CD4-positive, alpha-beta T cell treated with Interleukin-4 for 4 hours (primary cell): ENCODE data around the gene RADIL.
A peak's percentile ranks its signal among the peaks of the same experiment; 100 is the strongest.
"Not testable (repeated sequence)": the region's sequence is repeated elsewhere in the genome, so short reads cannot be mapped to it uniquely, and the experiment has no call there.

Source experiments
- DNase-seq: peaks from one replicate; pipeline ENCODE4 v3.0.0-alpha.2; 2020

Gene RADIL, protein sequence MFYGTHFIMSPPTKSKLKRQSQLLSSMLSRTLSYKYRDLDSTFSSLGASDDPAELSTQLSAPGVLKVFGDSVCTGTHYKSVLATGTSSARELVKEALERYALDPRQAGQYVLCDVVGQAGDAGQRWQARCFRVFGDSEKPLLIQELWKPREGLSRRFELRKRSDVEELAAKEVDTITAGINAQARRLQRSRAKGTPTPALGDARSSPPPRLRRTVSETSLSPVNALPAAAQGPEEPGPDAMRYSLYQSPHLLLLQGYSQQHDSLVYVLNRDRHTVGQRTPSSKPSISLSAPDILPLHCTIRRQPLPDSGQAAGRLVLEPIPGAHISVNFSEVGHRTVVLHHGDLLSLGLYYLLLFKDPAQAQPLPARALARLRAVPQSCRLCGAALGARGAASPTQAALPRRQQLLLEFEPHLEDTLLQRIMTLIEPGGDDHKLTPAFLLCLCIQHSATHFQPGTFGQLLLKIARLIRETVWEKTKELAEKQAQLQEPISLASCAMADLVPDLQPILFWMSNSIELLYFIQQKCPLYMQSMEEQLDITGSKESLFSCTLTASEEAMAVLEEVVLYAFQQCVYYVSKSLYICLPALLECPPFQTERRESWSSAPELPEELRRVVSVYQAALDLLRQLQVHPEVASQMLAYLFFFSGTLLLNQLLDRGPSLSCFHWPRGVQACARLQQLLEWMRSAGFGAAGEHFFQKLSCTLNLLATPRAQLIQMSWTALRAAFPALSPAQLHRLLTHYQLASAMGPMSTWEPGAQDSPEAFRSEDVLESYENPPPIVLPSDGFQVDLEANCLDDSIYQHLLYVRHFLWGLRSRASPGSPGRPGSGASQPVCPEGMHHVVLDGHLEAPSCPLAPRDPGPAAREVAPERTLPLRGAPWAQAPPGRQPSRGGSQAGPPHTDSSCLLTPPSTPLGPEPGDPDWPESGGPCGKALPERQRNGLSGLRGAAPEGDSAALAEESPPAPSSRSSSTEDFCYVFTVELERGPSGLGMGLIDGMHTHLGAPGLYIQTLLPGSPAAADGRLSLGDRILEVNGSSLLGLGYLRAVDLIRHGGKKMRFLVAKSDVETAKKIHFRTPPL

DNA sequence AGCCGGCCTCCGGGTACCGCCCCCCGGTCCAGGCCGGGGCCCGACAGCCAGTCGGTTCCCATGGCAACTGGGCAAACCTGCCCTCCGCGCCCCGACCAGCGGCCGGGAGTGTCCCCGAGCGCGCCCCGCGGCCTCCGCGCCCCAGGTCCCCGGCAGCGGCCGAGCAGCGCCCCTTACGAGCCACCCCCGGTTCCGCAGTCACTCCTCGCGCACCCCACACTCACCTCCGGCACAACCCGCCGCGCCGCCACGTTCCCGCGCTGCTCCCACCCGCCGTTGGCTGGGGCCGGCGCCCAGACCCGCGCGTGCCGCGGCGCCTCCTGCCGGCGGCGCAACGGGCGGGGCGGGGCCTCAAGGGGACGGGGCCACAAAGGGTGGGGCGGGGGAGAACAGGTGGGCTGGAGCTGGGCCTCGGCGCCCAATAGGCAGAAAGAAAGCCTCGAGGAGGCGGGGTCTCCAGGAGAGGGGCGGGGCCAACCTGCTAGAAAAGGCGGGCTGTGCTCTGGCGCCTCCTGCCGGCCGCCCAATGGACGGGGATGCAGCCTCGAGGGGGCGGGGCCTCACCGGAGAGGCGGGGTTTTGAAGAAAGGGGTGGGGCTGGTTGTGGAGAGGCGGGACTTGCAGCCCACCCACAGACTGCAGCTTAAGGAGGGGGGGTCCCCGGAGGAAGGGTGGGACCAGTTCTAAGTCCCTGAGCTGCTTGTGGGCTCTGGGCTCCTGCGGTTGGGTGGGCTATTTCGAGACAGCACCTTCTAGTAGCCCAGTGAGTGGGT, at the start of gene RADIL:
RADIL (minus strand) TSS at position 345 of the 773 bp plus-strand sequence. CDS start 5,577 bp downstream, outside the sequence.
- DNase-seq: peak; percentile 70

DNA sequence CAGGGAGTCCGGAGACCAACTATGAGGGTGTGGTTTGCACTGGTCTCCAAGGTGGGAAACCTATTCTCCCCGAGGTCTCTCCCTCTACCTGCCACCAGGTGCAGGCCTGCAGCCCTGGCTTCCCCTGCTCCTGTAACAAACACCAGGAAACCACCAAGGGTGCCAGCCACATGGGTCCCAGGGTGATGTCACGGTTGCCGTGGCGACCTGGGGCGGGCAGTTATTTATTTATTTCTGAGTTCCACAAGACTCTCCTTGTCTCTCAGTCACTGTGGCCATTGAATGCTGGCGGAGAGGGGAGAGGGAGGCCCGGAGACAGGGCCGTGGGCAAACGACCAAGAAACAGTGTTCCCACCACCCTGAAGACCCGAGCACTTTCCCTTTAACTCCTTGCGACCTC, 48.4 kb upstream of the RADIL start:
- DNase-seq: no peak

DNA sequence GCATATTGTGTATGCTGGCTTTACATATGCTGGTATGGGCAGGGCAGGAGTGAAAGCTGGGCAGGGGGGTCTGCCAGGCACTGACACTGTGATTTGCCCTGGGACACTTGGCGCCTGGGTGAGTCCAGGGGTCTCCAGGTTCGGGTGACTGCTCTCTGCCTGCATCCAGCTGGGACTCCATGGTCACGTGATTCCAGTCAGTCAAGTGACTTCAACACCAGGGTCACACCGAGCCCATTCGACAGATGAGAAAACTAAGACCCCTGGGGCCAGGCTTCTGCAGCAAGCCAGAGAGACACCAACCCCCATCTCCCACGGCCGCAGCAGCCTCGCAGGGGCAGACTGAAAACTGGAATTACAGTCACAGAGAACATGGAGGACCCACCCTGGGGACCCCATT, 45.5 kb upstream of the RADIL start:
- DNase-seq: no peak

DNA sequence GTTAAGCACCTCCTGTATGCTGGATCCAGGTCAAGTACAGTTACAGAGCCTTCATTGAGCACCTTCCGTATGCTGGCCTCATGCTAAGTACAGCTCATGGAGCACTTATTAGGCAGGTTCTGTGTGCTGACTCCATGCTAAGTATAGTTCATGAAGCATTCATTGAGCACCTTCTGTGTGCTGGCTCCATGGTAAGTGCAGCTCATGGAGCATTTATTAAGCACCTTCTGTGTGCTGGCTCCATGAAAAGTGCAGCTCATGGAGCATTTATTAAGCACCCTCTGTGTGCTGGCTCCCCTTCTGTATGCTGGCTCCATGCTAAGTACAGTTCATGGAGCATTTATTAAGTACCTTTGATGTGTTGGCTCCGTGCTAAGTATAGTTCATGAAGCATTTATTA, 44.9 kb upstream of the RADIL start:
- no peak for DNase-seq

DNA sequence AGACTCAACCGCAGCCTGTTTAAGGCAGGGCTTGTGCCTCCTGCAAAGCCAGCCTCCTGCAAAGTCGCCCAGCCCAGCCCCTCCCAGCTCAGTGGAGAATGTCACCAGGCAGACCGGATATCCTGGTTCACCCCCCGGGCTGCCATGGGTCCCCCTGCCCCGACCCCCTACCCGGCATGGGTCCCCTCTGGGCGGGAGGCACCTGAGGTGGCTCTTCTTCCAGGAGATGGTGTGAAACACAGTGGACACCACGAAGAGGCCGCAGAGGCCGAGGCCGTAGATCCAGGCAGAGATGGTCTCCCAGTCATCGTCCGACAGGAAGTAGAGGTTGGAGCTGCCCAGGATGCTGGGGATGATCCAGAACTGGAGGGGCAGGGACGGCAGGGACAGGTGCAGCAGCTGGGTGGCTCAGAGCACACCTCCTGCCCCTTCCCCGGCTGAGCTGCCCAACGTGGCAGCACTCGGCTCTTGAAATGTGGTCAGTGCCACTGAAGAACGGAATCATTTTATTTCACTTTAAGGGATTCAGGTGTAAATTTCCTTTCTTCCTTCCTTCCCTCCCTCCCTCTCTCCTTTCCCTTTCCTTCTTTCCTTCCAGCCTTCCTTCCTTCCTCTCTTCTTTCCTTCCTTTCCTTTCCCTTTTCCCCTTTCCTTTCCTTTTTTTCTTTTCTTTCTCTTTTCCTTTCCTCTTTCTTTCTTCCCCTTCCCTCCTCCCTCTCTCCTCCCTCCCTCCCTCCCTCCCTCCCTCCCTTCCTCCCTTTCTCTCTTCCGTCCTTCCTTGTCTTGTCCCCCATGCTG, 36.7 kb upstream of the RADIL start:
- DNase-seq: no peak

DNA sequence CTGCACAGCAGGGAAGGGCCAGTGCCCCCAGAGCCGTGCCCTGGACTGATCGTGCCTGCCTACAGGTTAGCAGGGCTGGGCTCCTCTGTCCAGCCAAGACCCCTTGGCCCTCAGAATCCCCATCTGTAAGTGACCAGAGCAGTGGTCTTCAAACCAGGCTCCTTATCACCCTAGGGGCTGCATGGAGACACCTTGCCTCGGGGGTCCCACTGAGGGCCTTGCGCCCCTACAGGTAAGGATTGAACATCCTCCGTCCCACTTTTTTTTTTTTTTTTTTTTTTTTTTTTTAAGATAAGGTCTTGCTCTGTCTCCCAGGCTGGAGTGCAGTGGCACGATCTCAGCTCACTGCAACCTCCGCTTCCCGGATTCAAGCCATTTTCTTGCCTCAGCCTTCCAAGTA, 32.6 kb upstream of the RADIL start:
- no peak for DNase-seq

DNA sequence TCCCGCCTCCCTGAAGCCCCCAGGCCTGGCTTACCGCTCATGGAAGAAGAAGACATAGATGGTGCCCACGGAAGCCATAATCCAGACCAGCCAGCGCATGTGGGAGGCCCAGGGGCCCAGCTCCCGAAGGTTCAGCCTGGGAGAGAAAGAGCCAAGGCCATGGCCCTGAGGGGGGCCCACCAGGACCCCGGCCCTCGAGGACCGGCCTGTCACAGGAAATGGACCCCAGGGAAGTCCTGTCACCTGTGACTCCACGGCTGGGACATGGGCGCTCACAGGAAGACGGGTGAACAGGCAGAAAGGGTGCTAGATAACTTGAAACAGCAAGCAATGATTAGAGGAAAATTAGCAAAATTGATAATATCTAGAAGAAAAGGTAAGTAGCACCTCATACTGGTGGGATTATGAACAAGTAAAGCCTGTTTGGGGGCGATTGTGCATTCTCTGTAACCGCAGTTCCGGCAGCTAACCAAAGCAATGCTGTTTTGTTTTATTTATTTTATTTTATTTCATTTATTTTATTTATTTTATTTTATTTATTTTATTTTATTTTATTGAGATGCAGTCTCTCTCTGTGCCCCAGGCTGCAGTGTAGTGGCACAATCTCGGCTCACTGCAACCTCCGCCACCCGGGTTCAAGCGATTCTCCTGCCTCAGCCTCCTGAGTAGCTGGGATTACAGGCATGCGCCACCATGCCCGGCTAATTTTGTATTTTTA, 27.8 kb upstream of the RADIL start:
- DNase-seq: no peak

DNA sequence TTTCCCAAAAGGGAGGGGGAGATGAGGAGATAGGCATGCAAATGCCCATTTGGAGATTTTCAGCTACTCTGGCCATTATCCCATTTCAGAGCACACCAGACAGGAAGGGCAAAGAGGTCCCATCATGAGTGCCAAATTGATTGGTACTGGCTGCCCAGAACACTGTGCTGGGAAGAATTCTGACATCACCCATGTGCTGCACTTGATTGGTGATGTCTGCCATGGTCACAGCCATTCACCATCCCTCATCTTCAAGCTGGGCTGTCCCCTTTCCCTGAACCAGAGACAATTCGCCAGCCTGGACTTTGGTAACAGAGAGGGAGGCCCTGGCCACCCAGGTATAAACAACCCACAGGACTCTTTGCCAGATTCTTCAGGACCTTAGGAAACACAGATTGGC, 23.2 kb upstream of the RADIL start:
- no peak for DNase-seq

DNA sequence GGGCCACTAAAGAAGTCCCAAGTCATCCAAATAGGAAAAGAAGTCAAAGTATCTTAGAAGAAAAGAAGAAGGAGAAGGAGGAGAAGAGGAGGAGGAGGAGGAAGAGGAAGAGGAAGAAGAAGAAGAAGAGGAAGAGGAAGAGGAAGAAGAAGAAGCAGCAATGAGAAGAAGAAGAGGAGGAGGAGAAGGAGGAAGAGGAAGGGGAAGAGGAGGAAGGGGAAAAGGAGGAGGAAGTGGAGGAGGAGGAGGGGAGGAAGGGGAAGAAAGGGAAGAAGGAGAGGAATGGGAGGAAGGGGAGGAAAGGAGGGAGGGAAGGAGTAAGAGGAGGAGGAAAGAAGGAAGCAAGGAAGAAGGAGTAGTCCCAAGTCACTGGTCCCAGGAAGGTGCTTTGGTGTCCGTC, 21.7 kb upstream of the RADIL start:
- DNase-seq: no peak

DNA sequence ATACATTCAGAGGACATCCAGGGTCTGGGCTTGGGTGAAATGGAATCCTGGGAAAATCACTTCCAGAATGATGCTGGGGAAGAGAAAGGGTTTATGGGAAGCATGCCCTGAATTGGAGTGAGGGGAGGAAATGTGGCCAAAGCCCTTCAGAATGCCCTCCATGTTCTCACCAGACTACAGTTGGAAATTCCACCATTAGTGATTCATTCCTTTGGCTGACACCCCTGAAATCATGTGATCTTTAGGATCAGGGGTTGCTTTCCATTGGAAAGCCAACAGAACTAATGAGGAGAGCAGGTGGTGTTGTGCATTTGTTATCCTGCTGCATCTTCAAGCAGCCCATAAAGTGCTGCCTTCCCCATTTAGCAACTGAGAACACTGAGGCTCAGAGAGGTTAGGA, 20.8 kb upstream of the RADIL start:
- no peak for DNase-seq

DNA sequence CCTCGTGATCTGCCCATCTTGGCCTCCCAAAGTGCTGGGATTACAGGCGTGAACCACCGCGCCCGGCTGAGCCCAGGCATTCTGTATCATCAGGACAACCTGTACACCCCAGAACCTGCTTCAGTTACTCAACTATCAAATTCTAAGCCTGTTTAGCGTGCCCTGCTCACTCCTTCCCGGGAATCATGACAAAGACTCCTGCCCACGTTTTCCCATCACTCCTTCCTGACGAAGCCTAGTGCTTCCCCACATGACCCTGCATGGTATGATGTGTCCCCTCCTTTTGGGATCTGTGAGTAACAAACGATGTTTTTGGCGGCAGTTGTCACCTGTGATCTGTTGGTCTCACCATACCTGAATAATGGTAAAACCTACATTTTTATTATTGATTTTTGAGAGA, 12.2 kb upstream of the RADIL start:
- no peak for DNase-seq

DNA sequence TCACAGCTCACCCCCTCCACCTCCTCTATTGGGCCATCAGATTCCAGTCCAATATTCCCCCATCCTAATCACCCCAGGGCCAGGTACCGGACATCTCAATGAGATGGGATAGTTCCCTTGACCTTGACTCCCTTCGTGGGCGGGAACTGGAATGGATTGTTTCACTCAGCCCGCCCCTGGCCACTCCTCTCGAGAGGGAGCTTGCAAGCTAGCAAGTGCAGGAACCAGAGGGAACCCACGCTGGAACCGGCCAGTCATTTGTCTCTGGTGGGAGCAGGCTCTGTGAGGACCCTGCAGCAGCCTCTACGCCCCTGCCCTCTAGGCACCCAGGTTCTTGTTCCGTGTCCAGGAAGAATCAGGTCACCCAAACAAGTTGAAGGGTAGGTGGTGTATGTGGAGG, 11.0 kb upstream of the RADIL start:
- DNase-seq: no peak

DNA sequence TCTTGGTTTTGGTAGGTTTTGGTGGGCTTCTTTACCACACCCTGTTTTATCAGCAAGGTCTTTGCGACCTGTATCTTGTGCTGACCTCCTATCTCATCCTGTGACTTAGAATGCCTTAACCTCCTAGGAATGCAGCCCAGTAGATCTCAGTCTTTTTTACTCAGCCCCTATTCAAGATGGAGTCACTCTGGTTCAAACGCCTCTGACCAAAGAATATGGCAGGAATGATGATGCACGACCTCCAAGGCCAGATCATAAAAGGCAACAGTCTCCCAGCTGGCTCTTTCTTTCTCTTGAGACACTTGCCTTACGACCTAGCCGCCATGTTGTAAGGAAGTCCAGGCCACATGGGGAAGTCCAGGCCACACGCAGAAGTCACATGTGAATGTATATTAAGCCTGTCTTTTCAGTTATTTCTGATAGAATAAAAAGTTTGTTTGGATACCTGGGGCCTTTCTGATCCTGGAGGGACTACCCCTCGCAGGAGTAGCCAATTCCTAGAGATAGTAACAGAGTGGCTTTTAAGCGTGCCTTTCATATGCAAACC, 10.5 kb upstream of the RADIL start:
- DNase-seq: no peak

DNA sequence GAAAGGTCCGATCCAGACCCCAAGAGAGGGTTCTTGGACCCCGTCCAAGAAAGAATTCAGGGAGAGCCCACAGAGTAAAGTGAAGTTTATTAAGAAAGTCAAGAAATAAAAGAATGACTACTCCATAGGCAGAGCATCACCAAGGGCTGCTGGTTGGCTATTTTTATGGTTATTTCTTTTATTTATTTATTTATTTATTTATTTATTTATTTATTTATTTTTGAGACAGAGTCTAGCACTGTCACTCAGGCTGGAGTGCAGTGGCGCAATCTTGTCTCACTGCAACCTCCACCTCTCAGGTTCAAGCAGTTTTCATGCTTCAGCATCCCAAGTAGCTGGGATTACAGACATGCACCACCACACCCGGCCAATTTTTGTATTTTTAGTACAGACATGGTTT, 9.7 kb upstream of the RADIL start:
- DNase-seq: not testable (repeated sequence)

DNA sequence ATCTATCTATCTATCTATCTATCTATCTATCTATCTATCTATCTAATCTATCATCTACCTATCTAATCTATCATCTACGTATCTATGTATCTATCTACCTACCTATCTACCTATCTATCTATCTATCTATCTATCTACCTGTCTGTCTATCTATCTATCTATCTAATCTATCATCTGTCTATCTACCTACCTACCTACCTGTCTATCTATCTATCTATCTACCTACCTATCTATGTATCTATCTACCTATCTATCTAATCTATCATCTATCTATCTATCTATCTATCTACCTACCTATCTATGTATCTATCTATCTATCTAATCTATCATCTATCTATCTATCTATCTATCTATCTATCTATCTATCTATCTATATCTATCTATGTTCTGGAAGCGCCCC, 8.0 kb upstream of the RADIL start:
- DNase-seq: not testable (repeated sequence)

DNA sequence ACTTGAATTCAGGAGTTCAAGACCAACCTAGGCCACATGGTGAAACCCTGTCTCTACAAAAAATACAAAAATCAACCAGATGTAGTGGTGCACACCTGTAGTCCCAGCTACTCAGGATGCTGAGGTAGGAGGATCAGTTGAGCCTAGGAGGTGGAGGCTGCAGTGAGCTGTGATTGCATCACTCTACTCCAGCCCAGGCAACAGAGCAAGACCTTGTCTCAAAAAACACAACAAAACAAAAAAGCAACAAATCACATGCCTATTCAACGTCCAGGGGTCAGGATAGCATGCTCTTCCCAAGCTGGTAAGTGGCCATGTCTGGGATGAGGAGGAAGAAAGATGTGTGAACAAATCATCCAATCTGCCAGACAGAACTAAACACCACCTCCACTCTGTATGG, 6.2 kb upstream of the RADIL start:
- no peak for DNase-seq

DNA sequence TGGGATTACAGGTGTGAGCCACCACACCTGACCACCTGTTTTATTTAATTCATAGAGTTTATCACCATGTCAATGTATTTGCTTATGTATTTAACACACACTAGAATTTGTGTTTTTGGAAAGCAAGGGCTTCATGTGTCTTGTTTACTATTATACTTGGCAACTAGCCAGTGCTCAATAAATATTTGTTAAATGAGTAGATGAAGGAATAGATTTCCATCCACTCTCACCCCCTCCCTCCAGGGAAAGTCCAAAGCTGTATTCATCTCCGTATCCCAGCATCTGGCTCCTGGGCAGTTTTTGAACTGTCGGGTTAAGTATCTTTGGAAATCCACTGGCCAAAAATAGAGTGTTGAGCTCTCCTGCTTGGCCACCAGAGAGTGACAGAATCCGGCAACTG, 4.6 kb upstream of the RADIL start:
- DNase-seq: no peak

DNA sequence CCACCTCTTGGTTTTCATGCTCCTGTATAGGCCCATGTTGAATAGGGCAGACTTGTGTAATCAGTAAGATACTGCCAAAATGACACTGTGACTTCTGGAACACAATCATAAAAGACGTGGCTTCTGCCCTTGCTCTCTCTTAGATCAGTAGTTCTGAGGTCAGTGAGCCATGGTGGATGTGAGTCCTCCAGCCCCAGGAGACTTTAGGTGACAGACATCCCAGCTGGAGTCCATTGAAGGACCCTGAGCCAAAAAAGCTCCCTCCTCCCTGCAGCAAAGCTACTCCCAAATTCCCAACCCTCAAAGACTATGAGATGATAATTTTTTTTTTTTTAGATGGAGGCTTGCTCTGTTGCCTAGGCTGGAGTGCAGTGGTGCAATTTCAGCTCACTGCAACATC, 3.2 kb upstream of the RADIL start:
- DNase-seq: no peak

DNA sequence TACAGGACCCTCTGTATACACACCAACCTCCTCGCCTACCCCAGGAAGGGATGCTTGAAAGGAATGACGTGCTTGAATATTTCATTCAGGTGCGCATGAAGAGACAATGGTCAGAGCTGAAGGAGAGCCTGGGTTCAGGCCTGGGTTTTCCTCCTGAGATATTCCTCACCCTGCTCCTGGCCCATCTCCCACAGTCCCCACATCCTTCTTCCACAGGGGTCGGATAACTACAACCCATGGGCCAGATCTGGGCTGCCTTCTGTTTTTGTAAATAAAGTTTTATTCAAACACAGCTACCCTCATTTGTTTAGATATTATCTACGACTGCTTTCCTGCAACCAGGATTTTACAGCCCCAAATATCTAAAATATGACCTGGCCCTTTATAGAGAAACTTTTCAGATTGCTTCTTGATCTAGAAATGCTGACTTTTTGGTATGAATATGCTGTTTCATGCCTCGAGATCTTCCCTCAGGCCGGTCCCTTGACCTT, 1.8 kb upstream of the RADIL start:
- DNase-seq: no peak

DNA sequence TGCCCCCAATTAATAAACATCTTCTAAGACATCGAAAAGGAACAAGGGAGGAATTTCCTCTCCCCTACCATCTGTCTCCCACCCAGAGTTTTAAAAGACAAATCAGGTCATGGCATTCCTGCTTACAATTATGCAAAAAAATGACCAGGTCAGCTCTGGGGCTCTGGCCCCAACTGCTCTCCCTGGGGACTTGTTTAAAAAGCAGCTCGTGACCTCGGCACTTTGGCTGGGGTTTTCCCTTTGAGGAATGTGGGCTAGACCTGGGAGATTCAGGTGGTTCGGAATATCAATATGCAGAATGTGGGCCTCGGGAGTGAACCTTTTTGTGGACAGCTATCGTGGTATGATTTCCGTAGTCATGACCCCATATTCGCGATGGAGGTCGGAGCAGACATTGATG, 648 bp upstream of the RADIL start:
- DNase-seq: no peak

DNA sequence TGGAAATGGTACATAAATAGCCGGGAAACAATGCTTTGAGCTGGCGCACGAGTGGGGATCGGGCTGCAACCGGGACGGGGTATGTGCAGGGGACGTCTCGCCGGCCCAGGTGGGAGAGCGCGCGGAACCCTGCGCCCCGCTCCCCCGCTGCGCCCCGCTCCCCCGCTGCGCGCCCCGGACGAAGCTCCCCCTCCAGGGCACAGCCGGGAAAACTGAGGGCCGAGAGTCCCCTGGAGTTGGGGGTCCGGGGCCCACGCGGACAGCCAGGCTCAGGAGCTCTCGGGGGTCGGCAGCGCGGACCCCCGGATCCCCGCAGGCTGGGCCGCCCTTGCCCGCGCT, 514 bp downstream of the RADIL start:
- DNase-seq: no peak
